Activated CD4-positive, alpha-beta T cell treated with anti-CD3 and anti-CD28 coated beads for 36 hours (primary cell): Measurements from ENCODE around the gene LSM10. TPM values are rescaled to one million over a fixed set of nuclear protein-coding genes. Genes with fewer than 3 reads are reported as not detected.

Experiments
- ATAC-seq: fragments of 200-7000 bp; cut with Tn5 transposase; one replicate; pipeline ENCODE4 v1.10.0; 2021; ENCODE audit warnings: mild to moderate bottlenecking, moderate library complexity
- CTCF ChIA-PET: fragments of 350-600 bp; sonication (Branson Sonifier 250); formaldehyde crosslinking; loops from one replicate; lab custom pipeline; 2021; ENCODE audit warnings: antibody characterized with exemption; lab: Charles Lee
- POLR2A ChIA-PET: fragments of 350-600 bp; sonication (Branson Sonifier 250); formaldehyde crosslinking; loops from one replicate; lab custom pipeline; 2021; ENCODE audit warnings: antibody characterized with exemption, inconsistent platforms; lab: Charles Lee
- DNase-seq: peaks from one replicate; pipeline ENCODE4 v3.0.0-alpha.2; 2020
- H3K27ac Mint-ChIP-seq: one replicate; pipeline ENCODE4 v1.8.0; 2021; ENCODE audit warnings: mixed read lengths
- H3K27me3 Mint-ChIP-seq: one replicate; pipeline ENCODE4 v1.8.0; 2021; ENCODE audit warnings: mixed read lengths
- H3K36me3 Mint-ChIP-seq: one replicate; pipeline ENCODE4 v1.8.0; 2021; ENCODE audit warnings: low read depth, mixed read lengths
- H3K4me1 Mint-ChIP-seq: one replicate; pipeline ENCODE4 v1.8.0; 2021; ENCODE audit warnings: mixed read lengths
- H3K4me3 Mint-ChIP-seq: one replicate; pipeline ENCODE4 v1.8.0; 2021; ENCODE audit warnings: mild to moderate bottlenecking, moderate library complexity, mixed read lengths
- H3K9me3 Mint-ChIP-seq: one replicate; pipeline ENCODE4 v1.8.0; 2021; ENCODE audit warnings: low read depth, mixed read lengths
- intact Hi-C, 2 experiments: fragments of 100-400 bp; cut with DNase I in 1 of 2; cut with micrococcal nuclease in 1 of 2; formaldehyde crosslinking; loops; one replicate each; pipeline versions ENCODE4 v1.14.2 to v1.15.1; 2022 to 2024; cut with DNase I, micrococcal nuclease
- total RNA-seq, 2 experiments: library from RNA; stranded (reverse); gene quantifications; one replicate each; pipeline ENCODE4 v1.2.3, GENCODE V29; 2021

LSM10 gene
- total RNA-seq, 2 experiments from 2014 or later: 40.6 to 44.0 TPM

GRCh38 chr1:36343651-36344394 is 53.9 kb downstream of the LSM10 start:
- intact Hi-C loops: loop anchor here in 1 of 2 experiments (2.0 kb wide), 1 partner anchor 25 kb away; no protein-coding TSS in a partner anchor
- ChIA-PET CTCF (interaction anchor here (0.5 to 4.8 kb wide), 11 partner anchors 9 to 654 kb away, joined by 3 to 45 read pairs (median 5); partner anchors contain the start of gene OSCP1), POLR2A (no interaction called here)
- H3K9me3 Mint-ChIP-seq: no peaks in the 10 kb centered on the region
- peaks cover 16% of the 10 kb centered on the region for H3K4me1 Mint-ChIP-seq
- peaks cover 32% of the 10 kb centered on the region for H3K36me3 Mint-ChIP-seq
- no peak for ATAC-seq
- no peak overlapping the region for H3K4me3 Mint-ChIP-seq
- no peak overlapping the region for H3K27ac Mint-ChIP-seq
- no peaks in the 10 kb centered on the region for H3K27me3 Mint-ChIP-seq
- no peak for DNase-seq

Other genes starting within 250 kb of the LSM10 start
- gene TRAPPC3, start 248.4 kb downstream of the LSM10 start, total RNA-seq: 10 to 100 TPM; 43.8 to 53.8 TPM
- gene MAP7D1, start 241.7 kb downstream of the LSM10 start, total RNA-seq: 100 to 1,000 TPM; 122 to 133 TPM
- gene THRAP3, start 173.5 kb downstream of the LSM10 start, total RNA-seq: 100 to 1,000 TPM; 149 to 182 TPM
- gene SH3D21, start 91.5 kb downstream of the LSM10 start, total RNA-seq: 10 to 100 TPM; 26.2 to 33.0 TPM
- 1 to 10 TPM; 2.7 to 3.1 TPM for gene EVA1B, start 74.3 kb downstream of the LSM10 start, total RNA-seq
- 10 to 100 TPM; 38.8 to 51.3 TPM for gene STK40, start 12.0 kb downstream of the LSM10 start, total RNA-seq
- gene OSCP1, start 52.5 kb upstream of the LSM10 start, total RNA-seq: 1 to 10 TPM; 2.2 to 2.8 TPM
- 100 to 1,000 TPM; 123 to 169 TPM for gene MRPS15, start 66.5 kb upstream of the LSM10 start, total RNA-seq
- under 1 TPM; 0.33 to 0.41 TPM for gene CSF3R, start 85.0 kb upstream of the LSM10 start, total RNA-seq